Activated CD4-positive, alpha-beta T cell treated with anti-CD3 and anti-CD28 coated beads for 4 hours (primary cell): Measurements from ENCODE around the gene HLTF.

Experiments
- DNase-seq, 2 donors: peaks; one replicate each; pipeline ENCODE4 v3.0.0-alpha.2; 2020

Gene HLTF

GRCh38 chr3:149081772-149082171 is 4.6 kb downstream of the HLTF start:
- no peak for DNase-seq

- DNase-seq = no peak
Observed at GRCh38 chr3:149080699-149081091, 5.6 kb downstream of the HLTF start.

- DNase-seq = no peak
Observed at GRCh38 chr3:149080011-149080698, 6.2 kb downstream of the HLTF start.

- DNase-seq = no peak
Observed at GRCh38 chr3:149077628-149078027, 8.7 kb downstream of the HLTF start.

GRCh38 chr3:149067883-149068282 is 18.4 kb downstream of the HLTF start:
- no peak for DNase-seq

GRCh38 chr3:149061776-149062175 is 24.6 kb downstream of the HLTF start:
- DNase-seq = no peak

GRCh38 chr3:149058602-149059001 is 27.7 kb downstream of the HLTF start:
- no peak for DNase-seq

- no peak for DNase-seq
Observed at GRCh38 chr3:149058198-149058597, 28.1 kb downstream of the HLTF start.

- DNase-seq = no peak
Observed at GRCh38 chr3:149055575-149055974, 30.8 kb downstream of the HLTF start.

GRCh38 chr3:149044339-149045083 is 41.8 kb downstream of the HLTF start:
- DNase-seq = no peak

- no peak for DNase-seq
Observed at GRCh38 chr3:149042789-149043386, 43.4 kb downstream of the HLTF start.

- DNase-seq = no peak
Observed at GRCh38 chr3:149038322-149038721, 48.0 kb downstream of the HLTF start.

GRCh38 chr3:149037684-149038083 is 48.6 kb downstream of the HLTF start:
- no peak for DNase-seq

GRCh38 chr3:149031096-149031495 is 55.2 kb downstream of the HLTF start:
- no peak for DNase-seq

- no peak for DNase-seq
Observed at GRCh38 chr3:149026718-149027117, 59.6 kb downstream of the HLTF start.

- no peak for DNase-seq
Observed at GRCh38 chr3:149023951-149024350, 62.4 kb downstream of the HLTF start.

- no peak for DNase-seq
Observed at GRCh38 chr3:149021830-149022229, 64.5 kb downstream of the HLTF start.

GRCh38 chr3:149020839-149021252 is 65.5 kb downstream of the HLTF start:
- no peak for DNase-seq

- DNase-seq = no peak
Observed at GRCh38 chr3:149020196-149020838, 66.0 kb downstream of the HLTF start.

GRCh38 chr3:149019580-149019979 is 66.8 kb downstream of the HLTF start:
- no peak for DNase-seq

- no peak for DNase-seq
Observed at GRCh38 chr3:149018247-149018646, 68.1 kb downstream of the HLTF start.

- no peak for DNase-seq
Observed at GRCh38 chr3:149016669-149017541, 69.4 kb downstream of the HLTF start.

- DNase-seq = no peak
Observed at GRCh38 chr3:149016242-149016641, 70.1 kb downstream of the HLTF start.
